Chondrocyte (in vitro differentiated cells): ENCODE measurements around the gene MYCBP2. TPM values are rescaled to one million over a fixed set of nuclear protein-coding genes. Genes with fewer than 3 reads are reported as not detected.

Experiments used
- DNase-seq: peaks from one replicate; pipeline ENCODE4 v3.0.0; 2021; ENCODE audit warnings: mixed read lengths, low spot score
- H3K27ac Mint-ChIP-seq: one replicate; pipeline ENCODE4 v1.8.0; 2021; ENCODE audit warnings: mild to moderate bottlenecking, moderate library complexity, mixed read lengths; ENCODE audit not compliant: unreplicated experiment
- H3K27me3 Mint-ChIP-seq: 2 replicates; pipeline ENCODE4 v1.8.0; 2021; ENCODE audit warnings: low read depth, mixed read lengths
- H3K36me3 Mint-ChIP-seq: 2 replicates; pipeline ENCODE4 v1.8.0; 2021; ENCODE audit warnings: low read depth, mixed read lengths
- H3K4me1 Mint-ChIP-seq: 2 replicates; pipeline ENCODE4 v1.8.0; 2021; ENCODE audit warnings: low read depth, mild to moderate bottlenecking, mixed read lengths
- H3K4me3 Mint-ChIP-seq: one replicate; pipeline ENCODE4 v1.8.0; 2021; ENCODE audit warnings: mild to moderate bottlenecking, moderate library complexity, mixed read lengths; ENCODE audit not compliant: unreplicated experiment
- H3K9me3 Mint-ChIP-seq: 2 replicates; pipeline ENCODE4 v1.8.0; 2021; ENCODE audit warnings: low read depth, mixed read lengths
- total RNA-seq: library from RNA; stranded (reverse); gene quantifications from 3 replicates; pipeline ENCODE4 v1.2.1, GENCODE V29; 2021
- TF ChIP-seq, protein P1 (sequence below): fragments of 200-600 bp; sonication (generic); IDR thresholded peaks from 2 replicates; pipeline ENCODE4 v1.5.0; 2021; ENCODE audit warnings: antibody characterized with exemption, mild to moderate bottlenecking, moderate library complexity

MYCBP2 gene
- total RNA-seq, 1 donor from 2014 or later, result 59.5 TPM

DNA sequence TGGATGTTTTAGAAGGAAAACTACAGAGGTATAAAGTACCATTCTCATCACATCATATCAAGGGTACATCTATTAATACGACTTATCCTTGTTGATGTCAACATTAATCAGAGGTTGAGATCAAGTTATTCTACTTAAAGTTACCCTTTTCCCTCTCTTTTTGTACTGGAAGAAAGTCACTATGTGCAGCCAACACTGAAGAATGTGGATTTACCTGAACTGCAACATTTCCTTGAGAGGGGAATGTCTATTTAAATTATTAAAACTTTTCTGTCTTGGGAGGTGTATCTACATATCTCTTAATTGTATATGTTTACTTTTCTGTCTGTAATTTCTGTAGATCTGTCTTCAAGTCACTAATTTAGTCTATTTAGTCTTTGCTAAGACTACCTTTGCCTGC is 297.5 kb downstream of the MYCBP2 start:
- TF ChIP-seq, protein P1, sequence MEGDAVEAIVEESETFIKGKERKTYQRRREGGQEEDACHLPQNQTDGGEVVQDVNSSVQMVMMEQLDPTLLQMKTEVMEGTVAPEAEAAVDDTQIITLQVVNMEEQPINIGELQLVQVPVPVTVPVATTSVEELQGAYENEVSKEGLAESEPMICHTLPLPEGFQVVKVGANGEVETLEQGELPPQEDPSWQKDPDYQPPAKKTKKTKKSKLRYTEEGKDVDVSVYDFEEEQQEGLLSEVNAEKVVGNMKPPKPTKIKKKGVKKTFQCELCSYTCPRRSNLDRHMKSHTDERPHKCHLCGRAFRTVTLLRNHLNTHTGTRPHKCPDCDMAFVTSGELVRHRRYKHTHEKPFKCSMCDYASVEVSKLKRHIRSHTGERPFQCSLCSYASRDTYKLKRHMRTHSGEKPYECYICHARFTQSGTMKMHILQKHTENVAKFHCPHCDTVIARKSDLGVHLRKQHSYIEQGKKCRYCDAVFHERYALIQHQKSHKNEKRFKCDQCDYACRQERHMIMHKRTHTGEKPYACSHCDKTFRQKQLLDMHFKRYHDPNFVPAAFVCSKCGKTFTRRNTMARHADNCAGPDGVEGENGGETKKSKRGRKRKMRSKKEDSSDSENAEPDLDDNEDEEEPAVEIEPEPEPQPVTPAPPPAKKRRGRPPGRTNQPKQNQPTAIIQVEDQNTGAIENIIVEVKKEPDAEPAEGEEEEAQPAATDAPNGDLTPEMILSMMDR, result no peak
- no peak for DNase-seq
- Mint-ChIP-seq H3K27ac (no peak overlapping the region), H3K4me3 (no peak overlapping the region), H3K9me3 (no peaks in the 10 kb centered on the region), H3K36me3 (peaks cover 1% of the 10 kb centered on the region), H3K27me3 (no peaks in the 10 kb centered on the region), H3K4me1 (peaks cover 31% of the 10 kb centered on the region)

DNA sequence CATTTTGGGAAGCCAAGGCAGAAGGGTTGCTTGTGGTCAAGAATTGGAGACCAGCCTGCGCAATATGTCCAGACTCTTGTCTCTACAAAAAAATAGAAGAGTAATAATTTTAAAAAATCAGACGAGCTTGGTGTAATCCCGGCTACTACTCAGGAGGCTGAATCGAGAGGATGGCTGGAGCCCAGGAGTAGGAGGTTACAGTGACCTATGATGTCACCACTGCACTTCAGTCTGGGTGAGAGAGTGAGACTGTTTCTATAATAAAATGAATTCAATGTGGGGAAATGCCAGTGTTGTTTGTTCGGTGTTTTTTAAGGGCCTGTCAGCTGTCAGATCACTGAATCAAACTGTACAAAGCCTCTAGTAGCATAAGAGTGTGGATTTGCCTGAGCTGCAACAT is 298.7 kb downstream of the MYCBP2 start:
- peak overlapping the region; percentile 92 for H3K4me3 Mint-ChIP-seq
- H3K27ac Mint-ChIP-seq, result peak overlapping the region; percentile 98
- no peaks in the 10 kb centered on the region for H3K27me3 Mint-ChIP-seq
- H3K9me3 Mint-ChIP-seq, result no peaks in the 10 kb centered on the region
- peaks cover 1% of the 10 kb centered on the region for H3K36me3 Mint-ChIP-seq
- peaks cover 43% of the 10 kb centered on the region for H3K4me1 Mint-ChIP-seq
- TF ChIP-seq, protein P1, result no peak
- no peak for DNase-seq

DNA sequence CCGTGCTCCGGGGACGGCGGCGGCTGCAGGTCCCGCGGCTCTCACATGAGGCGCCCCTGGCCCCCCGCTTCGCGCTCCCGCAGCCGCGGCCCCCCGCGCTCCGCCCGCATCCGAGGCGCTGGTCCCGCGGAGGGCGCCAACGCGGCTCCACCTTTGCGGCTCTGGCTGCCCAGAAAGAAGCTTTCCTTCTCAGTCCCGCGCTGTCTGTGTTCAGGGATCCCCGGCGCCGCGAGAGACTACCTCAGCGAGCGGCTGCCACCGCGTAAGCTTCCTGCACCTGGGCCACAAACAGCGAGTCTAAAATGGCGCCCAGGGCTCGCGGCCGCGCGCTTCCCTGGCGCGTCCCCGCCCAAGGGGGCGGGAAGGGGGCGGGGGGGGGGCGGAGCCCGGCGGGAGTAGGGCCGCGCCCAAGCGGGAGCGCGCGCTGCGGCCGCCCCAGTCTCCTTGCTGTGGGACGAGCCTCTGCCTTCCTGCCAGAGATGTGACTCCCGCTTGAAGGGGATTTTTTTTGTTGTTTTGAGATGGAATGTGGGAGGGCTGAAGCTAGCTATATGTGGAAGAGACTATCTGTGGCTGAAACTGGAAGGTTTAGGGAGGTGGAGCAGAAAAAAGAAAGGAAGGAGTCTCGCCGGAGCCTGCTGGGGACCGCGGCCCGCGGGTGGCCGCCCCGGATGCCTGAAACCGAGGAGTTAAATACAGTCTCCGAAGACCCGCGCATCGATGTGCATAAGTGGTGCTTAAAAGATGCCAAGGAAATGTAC is 299.9 kb downstream of the MYCBP2 start, which contains the start of gene FBXL3:
TSS of gene FBXL3 (minus strand) at position 299 of the 761 bp plus-strand sequence. CDS start 5,299 bp downstream, outside the sequence.
- H3K4me1 Mint-ChIP-seq, result peaks cover 54% of the 10 kb centered on the region
- TF ChIP-seq, protein P1, result peak; percentile 9
- H3K9me3 Mint-ChIP-seq, result no peaks in the 10 kb centered on the region
- DNase-seq, result peak; percentile 88
- peak within 1 kb of the TSS; percentile 98 for H3K27ac Mint-ChIP-seq
- H3K27me3 Mint-ChIP-seq, result no peaks in the 10 kb centered on the region
- peaks cover 1% of the 10 kb centered on the region for H3K36me3 Mint-ChIP-seq
- H3K4me3 Mint-ChIP-seq, result peak within 1 kb of the TSS; percentile 96

DNA sequence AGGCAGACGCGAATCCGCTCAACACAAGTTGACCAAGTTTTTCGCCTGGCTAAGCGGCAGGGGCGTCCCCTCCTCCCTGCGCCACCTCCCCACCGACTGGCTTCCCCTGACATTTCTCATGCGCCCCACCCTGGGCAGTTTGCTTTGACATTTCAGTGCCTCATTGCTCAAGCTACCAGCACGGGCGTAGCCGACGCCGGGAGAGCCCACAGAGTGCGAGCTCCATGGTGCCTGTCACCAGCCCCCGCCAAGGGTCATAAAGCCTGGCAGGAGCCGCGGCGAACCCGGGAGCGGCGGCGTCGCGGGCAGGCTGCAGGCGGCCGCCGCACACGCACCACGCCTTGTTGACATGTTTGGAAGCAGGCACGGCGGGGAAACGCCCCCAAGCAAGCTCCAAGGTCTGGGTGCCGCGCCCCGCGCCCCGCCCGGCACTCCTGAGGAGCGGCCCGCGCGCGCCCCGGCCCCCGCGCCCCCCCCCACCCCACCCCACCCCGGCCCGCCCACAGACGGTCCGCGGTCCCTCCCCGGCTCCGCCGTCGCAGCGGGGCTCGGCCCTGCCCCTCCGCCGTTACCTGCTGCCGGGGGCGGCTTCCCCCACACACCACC is 300.5 kb downstream of the MYCBP2 start:
- H3K27ac Mint-ChIP-seq, result peak overlapping the region; percentile 91
- DNase-seq, result no peak
- peaks cover 60% of the 10 kb centered on the region for H3K4me1 Mint-ChIP-seq
- no peaks in the 10 kb centered on the region for H3K9me3 Mint-ChIP-seq
- TF ChIP-seq, protein P1, result no peak
- no peaks in the 10 kb centered on the region for H3K27me3 Mint-ChIP-seq
- peak overlapping the region; percentile 96 for H3K4me3 Mint-ChIP-seq
- H3K36me3 Mint-ChIP-seq, result peaks cover 1% of the 10 kb centered on the region

DNA sequence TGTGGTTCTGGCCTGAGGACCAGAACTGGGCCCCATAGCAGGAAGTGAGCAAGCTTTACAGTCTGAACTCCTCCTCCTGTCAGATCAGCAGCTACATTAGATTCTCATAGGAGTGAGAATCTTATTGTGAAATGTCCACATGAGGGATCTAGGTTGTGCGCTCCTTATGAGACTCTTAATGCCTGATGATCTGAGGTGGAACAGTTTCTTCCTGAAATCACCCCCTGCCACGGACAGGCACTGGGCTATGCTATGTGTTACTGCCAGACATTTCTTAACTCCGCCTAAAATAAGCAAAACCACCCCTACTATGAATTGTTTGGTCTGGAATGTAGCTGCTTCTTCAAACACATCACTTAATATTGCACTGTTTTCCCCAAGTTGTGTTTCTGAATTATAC is 304.6 kb downstream of the MYCBP2 start:
- TF ChIP-seq, protein P1, result no peak
- peaks cover 1% of the 10 kb centered on the region for H3K36me3 Mint-ChIP-seq
- H3K27ac Mint-ChIP-seq, result peak overlapping the region; percentile 73
- peaks cover 56% of the 10 kb centered on the region for H3K4me1 Mint-ChIP-seq
- H3K27me3 Mint-ChIP-seq, result no peaks in the 10 kb centered on the region
- no peaks in the 10 kb centered on the region for H3K9me3 Mint-ChIP-seq
- no peak overlapping the region for H3K4me3 Mint-ChIP-seq
- DNase-seq, result no peak
